ENCODE data around the gene PRKCD.

PRKCD gene

GRCh38 chr3:53221827-53222182 is 60.8 kb downstream of the PRKCD start:
- DNase-seq = no peak

DNA sequence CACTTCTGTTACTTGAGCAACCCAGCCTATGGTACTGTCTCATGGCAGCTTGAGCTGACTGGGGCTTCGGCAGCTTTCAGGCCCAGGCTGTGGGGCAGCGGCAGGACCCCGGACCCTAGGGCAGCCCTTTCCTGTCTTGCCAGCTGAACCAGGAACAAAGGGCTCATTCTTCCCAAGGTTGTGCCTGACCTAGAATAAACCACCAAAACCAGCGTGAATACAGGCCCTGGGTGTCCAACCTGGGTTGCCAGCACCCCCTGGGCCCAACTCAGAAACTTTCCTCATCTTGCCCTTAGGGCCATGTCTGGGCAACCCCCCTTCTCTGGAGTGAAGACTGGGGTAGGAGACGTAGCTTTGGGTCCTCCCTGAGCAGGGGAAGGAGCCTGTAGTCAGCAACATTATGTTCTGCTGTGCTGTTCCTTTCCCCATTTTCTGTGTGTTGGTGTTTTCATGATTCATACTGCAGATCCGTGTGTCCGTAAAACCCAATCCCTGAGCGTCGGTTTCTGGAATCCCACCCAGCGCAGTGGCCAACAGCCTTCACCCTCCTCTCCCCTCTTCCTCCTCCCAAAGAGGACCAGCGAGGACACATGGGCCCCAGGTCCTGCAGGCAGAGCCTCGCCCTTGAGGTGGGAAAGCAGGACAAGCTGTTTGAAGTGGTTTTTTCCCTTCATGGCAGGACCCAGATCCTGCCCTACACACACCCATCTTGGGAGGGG is 61.3 kb downstream of the PRKCD start:
- no peak for DNase-seq

DNA sequence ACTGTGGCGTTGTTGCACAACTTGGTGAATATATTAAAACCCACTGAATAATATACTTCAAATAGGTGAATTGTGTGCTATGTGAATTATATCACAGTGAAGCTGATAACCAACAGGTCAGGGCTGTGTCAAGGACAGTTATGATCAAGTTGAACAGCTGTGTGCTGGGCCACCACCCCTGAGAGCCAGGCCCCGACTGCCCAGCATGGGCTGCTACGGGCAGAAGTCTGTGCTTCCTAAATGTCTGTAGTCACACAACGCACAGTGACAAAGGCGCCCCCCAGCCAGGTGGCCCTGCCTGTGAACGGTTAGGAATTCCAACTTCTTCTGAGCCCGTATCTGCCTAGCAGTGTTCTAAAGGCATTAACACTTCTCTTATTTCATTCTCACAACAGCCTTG is 62.0 kb downstream of the PRKCD start:
- no peak for DNase-seq

- DNase-seq = no peak
Observed at GRCh38 chr3:53223541-53223966, 62.5 kb downstream of the PRKCD start.

GRCh38 chr3:53224026-53224425 is 63.0 kb downstream of the PRKCD start:
- DNase-seq = no peak

- DNase-seq = no peak
Observed at GRCh38 chr3:53224536-53224935, 63.5 kb downstream of the PRKCD start.

- DNase-seq = no peak
Observed at GRCh38 chr3:53225181-53225580, 64.2 kb downstream of the PRKCD start.

GRCh38 chr3:53225651-53226050 is 64.6 kb downstream of the PRKCD start:
- no peak for DNase-seq

- no peak for DNase-seq
Observed at GRCh38 chr3:53226142-53226840, 65.3 kb downstream of the PRKCD start.

- DNase-seq = no peak
Observed at GRCh38 chr3:53226841-53227407, 65.9 kb downstream of the PRKCD start.

GRCh38 chr3:53227993-53228885 is 67.2 kb downstream of the PRKCD start:
- DNase-seq = no peak

GRCh38 chr3:53229171-53229570 is 68.2 kb downstream of the PRKCD start:
- no peak for DNase-seq

GRCh38 chr3:53229606-53230005 is 68.6 kb downstream of the PRKCD start:
- DNase-seq = no peak

DNA sequence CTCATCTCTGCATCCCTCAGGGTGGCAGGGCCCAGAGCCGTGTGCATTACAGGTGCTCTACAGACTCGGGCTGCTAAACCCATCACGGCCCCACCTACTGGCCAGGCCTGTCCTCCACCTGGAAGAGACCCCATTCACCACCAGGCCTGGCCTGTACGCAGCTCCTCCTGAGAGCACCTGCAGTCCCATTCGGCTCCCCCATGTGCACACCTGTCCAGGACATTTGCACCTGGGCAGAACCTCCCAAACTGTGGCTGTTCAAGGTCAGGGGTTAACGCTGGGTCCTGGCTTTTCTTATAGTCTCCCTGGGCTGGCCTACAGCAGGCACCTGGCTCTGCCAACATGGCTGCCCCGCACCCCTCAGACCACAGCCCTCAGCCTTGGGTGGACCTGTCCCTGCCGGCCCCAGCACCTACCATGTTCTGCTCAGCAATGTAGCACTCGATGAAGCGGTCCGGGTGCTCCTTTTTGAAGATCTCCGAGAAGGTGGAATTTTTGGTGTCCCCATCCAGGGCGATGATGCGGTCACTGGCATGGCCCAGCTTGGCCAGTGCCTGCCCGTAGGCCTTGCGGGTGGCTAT is 69.1 kb downstream of the PRKCD start:
- DNase-seq = no peak

DNA sequence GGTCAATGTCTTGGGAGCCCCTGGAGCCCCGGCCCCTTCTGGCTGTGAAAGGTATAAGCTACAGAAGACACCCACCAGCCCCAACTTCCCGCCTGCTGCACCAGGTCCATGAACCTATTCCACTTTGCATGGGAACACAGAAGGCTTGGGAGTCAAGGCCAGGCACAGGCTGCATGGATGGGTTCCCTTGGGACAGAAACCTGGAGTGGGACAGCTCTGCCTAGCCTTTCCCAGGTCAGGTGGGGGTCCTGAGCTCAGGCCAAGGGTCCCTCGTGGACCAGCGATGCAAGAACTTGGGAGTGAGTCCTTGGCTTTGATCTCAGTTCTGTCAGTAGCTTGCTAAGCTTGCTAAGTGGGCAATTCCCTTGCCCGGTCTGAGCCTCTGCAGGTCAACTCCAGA is 69.8 kb downstream of the PRKCD start:
- DNase-seq = no peak

DNA sequence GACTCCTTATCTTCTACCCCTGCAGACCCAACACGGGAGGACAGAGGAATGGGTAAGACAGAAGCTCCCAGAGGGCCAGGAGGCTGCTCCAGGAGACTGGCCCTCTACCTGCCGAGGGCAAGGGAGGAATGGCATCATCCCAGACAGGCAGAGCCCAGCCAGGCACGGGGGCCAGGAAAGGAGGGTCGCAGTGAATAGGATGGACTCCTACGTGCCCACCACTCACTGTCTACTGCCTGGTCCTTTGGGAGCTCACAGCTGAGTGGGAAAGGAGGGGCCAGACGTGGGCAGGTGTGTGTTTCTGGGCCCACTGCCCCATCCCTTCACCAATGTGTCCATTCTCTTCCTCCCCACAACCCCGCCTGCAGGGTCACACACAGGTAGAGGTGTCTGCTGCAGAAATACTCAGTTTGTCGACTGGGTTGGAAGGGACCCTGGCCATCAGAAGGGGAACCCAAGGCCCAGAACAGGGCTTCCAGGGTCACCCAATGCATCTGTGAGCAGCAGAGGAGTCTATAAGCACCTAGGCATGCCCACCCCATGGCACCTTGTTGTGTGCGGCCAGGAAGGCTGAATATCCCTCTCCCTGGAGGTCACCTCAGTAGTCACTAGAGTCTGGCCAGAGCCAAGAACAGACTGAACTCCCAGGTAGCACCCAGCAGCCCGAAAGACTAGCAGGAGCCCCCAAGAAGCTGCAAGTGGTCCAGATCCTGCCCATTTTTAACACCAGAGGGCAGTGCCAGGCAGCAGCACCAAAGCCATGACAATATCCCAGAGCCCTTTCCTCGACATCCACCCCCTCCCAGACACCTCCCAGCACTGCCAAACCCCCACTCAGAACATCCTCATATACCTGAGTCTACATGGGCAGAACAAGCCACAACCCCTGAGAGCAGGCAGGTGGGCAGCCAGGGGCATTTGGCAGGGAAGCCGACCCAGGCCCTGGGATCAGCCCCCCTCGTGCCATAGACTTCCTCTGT is 70.8 kb downstream of the PRKCD start:
- no peak for DNase-seq

- DNase-seq = no peak
Observed at GRCh38 chr3:53232641-53233377, 71.8 kb downstream of the PRKCD start.

GRCh38 chr3:53234130-53234840 is 73.3 kb downstream of the PRKCD start:
- DNase-seq = no peak

DNA sequence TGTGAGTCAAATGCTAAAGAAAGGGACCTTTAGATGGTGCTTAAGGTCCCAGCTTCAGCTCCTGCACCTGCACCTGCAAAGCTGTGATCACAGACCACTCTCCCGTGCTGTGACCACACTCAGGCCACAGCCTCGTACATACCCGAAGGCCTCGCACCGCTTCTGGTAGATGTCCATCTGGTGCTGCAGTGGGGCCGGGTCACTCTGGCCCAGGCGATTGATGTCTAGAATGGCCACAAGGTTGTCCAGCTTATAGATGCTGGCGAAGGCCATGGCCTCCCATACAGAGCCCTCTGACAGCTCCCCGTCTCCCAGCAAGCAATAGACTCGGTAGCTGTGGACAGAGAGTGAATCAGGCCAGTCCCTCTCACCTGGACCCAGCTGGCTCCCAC is 73.8 kb downstream of the PRKCD start:
- no peak for DNase-seq

- DNase-seq = no peak
Observed at GRCh38 chr3:53235545-53235944, 74.5 kb downstream of the PRKCD start.
